MV-4-11 (cell line): Measurements from ENCODE around the gene NMB.

Source experiments
- DNase-seq: peaks from one replicate; lab custom pipeline; 2025; lab: John Stamatoyannopoulos, UW

Gene NMB

GRCh38 chr15:84658080-84658787 lies at the start of gene NMB:
Gene NMB (minus strand): TSS chr15:84658199. CDS start chr15:84658152, 47 bp downstream.
- DNase-seq = peak; percentile 78

GRCh38 chr15:84703808-84704207 lies 45.8 kb upstream of the NMB start:
- no peak for DNase-seq

- no peak for DNase-seq
Observed at GRCh38 chr15:84702961-84703482, 45.0 kb upstream of the NMB start.

- DNase-seq = peak; percentile 28
Observed at GRCh38 chr15:84699538-84700191, 41.7 kb upstream of the NMB start.

- DNase-seq = no peak
Observed at GRCh38 chr15:84697236-84697990, 39.4 kb upstream of the NMB start.

GRCh38 chr15:84696757-84697156 lies 38.8 kb upstream of the NMB start:
- no peak for DNase-seq

- DNase-seq = no peak
Observed at GRCh38 chr15:84690342-84690741, 32.3 kb upstream of the NMB start.

GRCh38 chr15:84689858-84690257 lies 31.9 kb upstream of the NMB start:
- no peak for DNase-seq

GRCh38 chr15:84686446-84686845 lies 28.4 kb upstream of the NMB start:
- DNase-seq = peak; percentile 78

GRCh38 chr15:84685304-84685703 lies 27.3 kb upstream of the NMB start:
- peak; percentile 91 for DNase-seq

- DNase-seq = no peak
Observed at GRCh38 chr15:84684092-84684491, 26.1 kb upstream of the NMB start.

- peak; percentile 55 for DNase-seq
Observed at GRCh38 chr15:84681831-84682230, 23.8 kb upstream of the NMB start.

- DNase-seq = no peak
Observed at GRCh38 chr15:84671211-84671610, 13.2 kb upstream of the NMB start.

GRCh38 chr15:84669726-84670125 lies 11.7 kb upstream of the NMB start:
- no peak for DNase-seq

- no peak for DNase-seq
Observed at GRCh38 chr15:84668221-84668982, 10.4 kb upstream of the NMB start.

- no peak for DNase-seq
Observed at GRCh38 chr15:84666373-84666772, 8.4 kb upstream of the NMB start.

GRCh38 chr15:84661001-84661400 lies 3.0 kb upstream of the NMB start:
- no peak for DNase-seq

- DNase-seq = no peak
Observed at GRCh38 chr15:84659904-84660781, 2.1 kb upstream of the NMB start.

GRCh38 chr15:84658788-84659411 lies 901 bp upstream of the NMB start:
- no peak for DNase-seq

- DNase-seq = no peak
Observed at GRCh38 chr15:84657748-84658079, 285 bp downstream of the NMB start.

- no peak for DNase-seq
Observed at GRCh38 chr15:84656972-84657371, 1.0 kb downstream of the NMB start.
